Measurements from ENCODE around the gene ZNF469.

- TF ChIP-seq TAF9B (IDR thresholded peaks at IDR 0.05; ENCODE audit: partially characterized antibody), result no peak
- TF ChIP-seq ATF3 (IDR thresholded peaks at IDR 0.05), result no peak
- no peak for TF ChIP-seq ATF3 (CRISPR knock-in tag; conservative IDR thresholded peaks at IDR 0.05)
- TF ChIP-seq CREM (IDR thresholded peaks at IDR 0.05; ENCODE audit: low read depth), result no peak
- no peak for TF ChIP-seq ZNF282 (CRISPR knock-in tag; IDR thresholded peaks at IDR 0.05)
- no peak for TF ChIP-seq STAT6 (CRISPR knock-in tag; IDR thresholded peaks at IDR 0.05)
These were observed 30.2 kb upstream of the ZNF469 start for GRCh38 chr16:88352261-88353200.

Data from K562 (cell line).